Stimulated activated CD4-positive, alpha-beta T cell treated with anti-CD3 and anti-CD28 coated beads, Interleukin-2, amount 100 ng/mL, for 48 hours (primary cell): ENCODE measurements around the gene ELAVL2.

Experiments used
- DNase-seq, 2 donors: peaks; one replicate each; pipeline ENCODE4 v3.0.0-alpha.2; 2020

ELAVL2 gene

GRCh38 chr9:23826120-23826629 lies at the start of gene ELAVL2:
TSS of gene ELAVL2 (minus strand) at chr9:23826240. CDS start at chr9:23762234, 64,006 bp downstream.
- DNase-seq = peak in 1 of 2 donors; percentile 11

GRCh38 chr9:23858234-23858633 lies 32.2 kb upstream of the ELAVL2 start:
- DNase-seq = no peak

DNA sequence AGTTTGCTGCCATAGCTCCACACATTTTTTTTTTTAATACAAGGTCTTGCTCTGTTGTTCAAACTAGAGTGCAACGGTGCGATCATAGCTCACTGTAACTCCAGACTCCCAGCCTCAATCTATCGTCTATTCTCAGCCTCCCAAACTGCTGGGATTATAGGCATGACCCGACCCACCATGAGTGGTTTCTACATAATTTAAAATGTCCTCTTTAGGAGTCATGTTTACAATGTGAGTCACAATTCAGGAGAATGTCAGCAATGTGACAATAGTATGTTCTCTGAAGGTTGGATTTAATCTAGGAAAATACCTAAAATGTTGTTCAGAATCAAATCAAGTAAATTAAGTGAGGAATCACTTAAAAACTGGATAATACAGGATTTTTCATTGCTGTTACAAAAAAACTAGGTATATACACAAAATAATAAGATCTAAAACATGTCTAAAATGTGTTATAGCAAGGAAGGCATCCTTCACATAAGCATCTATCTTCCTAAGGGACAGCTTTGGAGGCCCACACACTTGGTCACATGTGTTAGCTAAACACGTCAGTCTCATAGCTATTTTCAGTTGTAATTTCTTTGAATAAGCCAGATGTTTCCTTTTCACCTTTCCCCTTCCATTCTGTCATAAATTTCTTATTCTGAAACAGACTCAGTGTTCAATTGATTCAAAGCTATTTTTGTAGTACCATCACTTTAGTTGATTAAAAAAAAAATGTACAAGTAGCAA lies 30.0 kb upstream of the ELAVL2 start:
- no peak for DNase-seq

GRCh38 chr9:23850690-23851629 lies 24.9 kb upstream of the ELAVL2 start:
- no peak for DNase-seq

GRCh38 chr9:23850242-23850689 lies 24.2 kb upstream of the ELAVL2 start:
- DNase-seq = no peak

GRCh38 chr9:23849379-23850035 lies 23.5 kb upstream of the ELAVL2 start:
- no peak for DNase-seq

- DNase-seq = no peak
Measured at GRCh38 chr9:23842565-23843129, 16.6 kb upstream of the ELAVL2 start.

- DNase-seq = no peak
Measured at GRCh38 chr9:23841304-23841703, 15.3 kb upstream of the ELAVL2 start.

GRCh38 chr9:23837038-23837437 lies 11.0 kb upstream of the ELAVL2 start:
- DNase-seq = no peak

DNA sequence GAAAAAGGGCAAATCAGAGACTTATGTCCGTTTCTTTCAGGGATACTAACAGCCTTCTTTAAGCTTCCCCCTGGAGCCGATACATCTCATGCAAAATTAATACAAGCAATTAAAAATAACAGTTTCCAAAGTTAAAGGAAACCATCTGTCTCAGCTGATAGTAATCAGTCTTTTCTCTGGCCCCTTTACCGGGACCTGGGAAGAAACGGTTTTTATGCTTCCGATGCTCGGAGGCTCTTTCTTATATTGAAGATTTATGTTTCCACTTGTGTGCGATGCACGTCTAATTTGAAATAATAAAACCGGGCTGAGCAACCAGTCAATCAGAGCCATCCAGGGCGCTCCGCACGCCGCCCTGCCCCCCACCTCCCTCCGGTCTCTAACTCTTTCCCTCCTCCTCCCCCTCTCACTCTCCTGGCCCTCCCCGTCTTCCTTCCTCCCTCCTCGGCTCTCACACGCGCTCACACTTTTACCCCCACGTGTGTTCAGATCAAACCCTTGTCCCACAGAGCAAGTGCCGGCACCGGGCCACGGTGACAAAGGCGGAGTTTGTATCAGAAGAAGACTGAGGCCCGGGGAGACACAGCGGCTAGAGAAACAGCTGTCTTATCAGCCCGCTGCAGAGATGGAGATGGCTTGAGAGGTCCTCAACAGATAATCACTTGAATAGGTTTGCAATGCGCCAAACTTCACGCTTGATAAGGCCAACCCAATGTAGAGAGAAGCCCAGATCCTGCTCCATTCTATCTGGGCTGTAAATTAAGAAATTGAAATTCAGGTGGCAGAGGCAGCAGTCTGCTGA lies 5.1 kb upstream of the ELAVL2 start:
- DNase-seq = no peak

DNA sequence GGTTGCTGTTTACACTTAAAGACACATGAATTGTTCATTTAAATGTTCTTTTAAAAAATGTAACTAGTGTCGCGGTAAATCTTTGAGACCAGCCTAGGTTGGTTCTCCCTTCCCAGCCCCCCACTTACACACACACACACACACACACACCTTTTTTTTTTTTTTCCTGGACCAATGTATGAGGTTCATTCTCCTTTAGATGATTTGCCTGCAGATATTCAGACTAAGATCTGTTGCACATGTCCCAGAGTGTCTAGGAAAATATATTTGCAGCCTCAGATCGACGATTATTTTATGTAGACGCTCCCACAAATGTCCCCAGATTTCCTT lies 4.4 kb upstream of the ELAVL2 start:
- no peak for DNase-seq

DNA sequence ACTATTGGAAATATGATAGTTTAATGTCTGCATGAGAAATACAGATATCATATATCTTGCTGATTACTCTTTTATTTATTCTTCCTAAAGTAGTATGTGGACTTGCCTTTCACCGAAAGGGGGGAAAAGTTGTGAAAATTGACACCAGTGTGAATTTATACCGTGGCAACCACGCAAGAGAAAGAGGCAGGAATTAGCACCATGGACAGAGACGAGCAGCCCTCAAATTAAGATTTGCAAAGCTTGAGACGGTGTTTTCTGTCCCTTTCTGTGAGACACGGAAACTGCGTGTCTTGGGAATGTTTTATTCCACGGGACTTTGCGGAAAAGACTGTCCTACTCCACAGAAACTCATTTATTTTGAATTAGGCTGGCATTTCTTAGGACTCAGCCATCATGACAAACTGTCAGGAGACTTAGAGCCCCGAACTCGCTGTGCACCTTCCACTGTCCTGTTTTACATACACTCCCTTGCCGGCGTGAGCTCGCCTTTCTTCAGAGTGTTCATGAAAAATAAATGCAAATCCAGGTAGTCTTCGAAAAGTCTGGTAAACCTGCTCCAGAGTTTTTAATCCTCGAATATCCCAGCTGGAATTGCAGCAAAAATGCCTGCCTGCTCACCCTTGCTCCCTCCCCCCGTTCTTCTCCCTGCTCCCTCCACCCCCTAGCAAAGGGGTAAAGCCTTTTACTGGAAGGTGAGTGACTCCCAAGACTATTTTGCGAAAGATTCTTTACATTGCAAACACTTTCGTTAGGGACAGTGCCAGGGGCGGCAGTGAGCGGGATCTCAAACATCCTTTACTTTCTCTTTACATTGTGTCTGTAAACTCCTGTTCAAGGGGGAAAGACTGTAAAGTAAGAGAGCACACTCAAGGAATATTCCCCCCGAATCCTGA lies 3.8 kb upstream of the ELAVL2 start:
- DNase-seq = no peak

GRCh38 chr9:23825700-23826099 lies 340 bp downstream of the ELAVL2 start:
- DNase-seq = no peak

GRCh38 chr9:23824830-23825591 lies 1.0 kb downstream of the ELAVL2 start:
- DNase-seq = no peak

GRCh38 chr9:23823986-23824829 lies 1.8 kb downstream of the ELAVL2 start:
- no peak for DNase-seq

- no peak for DNase-seq
Measured at GRCh38 chr9:23823269-23823668, 2.8 kb downstream of the ELAVL2 start.

DNA sequence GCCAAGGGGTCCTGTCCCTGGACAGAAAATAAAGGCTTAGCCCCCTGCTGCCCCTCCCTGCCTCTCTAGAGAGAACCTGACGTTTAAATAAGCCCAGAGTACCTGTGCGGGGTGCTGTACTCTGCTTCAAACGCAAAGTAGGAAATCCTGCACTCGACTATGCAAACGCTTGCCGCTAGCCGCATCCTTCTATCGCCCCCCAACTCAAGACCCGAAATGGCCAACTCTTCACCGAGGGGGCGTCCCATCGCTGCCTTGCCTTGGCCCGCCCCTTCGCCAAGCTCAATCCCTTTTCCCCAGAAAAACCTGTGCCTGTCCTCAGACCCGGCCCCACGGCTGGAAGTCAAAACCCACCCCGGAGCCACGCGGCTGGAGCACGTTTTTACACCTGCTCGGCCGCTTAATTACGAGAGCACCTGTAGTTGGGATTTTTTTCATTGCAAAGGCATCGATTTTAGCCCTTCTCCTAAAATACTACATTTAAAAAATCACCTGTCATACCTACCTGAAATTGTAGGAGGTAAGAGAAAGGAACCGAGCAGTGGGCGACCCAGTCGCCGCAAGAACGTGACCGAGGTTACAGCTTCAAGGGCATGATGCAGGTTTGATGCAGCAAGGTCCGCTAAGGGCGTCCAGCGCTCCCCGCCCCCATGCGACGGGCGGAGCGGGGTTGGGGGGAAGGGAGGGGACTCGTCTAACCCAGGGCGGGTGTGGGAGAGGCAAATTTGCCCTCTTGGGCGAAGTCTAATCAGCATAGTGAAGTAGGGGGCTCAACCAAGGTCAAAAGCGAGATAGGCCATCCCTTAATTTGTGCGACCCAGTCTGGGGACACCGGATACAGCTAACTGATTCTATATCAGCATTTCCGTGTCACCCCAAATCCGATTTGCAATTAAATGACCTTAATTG lies 3.5 kb downstream of the ELAVL2 start:
- no peak for DNase-seq
